HepG2 (cell line): ENCODE results near the gene SMARCE1. TPM values are rescaled to one million over a fixed set of nuclear protein-coding genes. Genes with fewer than 3 reads are reported as not detected.

Experiments used
- KDM3A ChIP-seq: IDR thresholded peaks from 2 replicates; pipeline ENCODE4 v1.6.1; 2018; ENCODE audit warnings: low read depth, missing compliant biosample characterization
- MAFG ChIP-seq: sonication (generic); formaldehyde crosslinking; IDR thresholded peaks from 2 replicates; pipeline ENCODE4 v1.5.1; 2020; ENCODE audit warnings: mild to moderate bottlenecking, missing genetic modification reagents
- MAFK ChIP-seq, 2 experiments: IDR thresholded peaks in 1 of 2; conservative IDR thresholded peaks in 1 of 2; 2 replicates each; pipeline ENCODE4 v1.6.1; 2011; ENCODE audit warnings: improper control_type of control experiment in 2 of 2, low read length in 2 of 2
- PCBP2 ChIP-seq: fragments of 200-400 bp; formaldehyde crosslinking; optimal IDR thresholded peaks from 2 replicates; pipeline ENCODE3; 2018; ENCODE audit warnings: low read length, low read depth; ENCODE audit not compliant: poor library complexity, severe bottlenecking
- PLRG1 ChIP-seq: fragments of 450-650 bp; conservative IDR thresholded peaks from 2 replicates; pipeline ENCODE4 v1.6.1; 2016
- RAD21 ChIP-seq: fragments of 450-650 bp; formaldehyde crosslinking; IDR thresholded peaks from 2 replicates; pipeline ENCODE4 v1.5.0; 2020; ENCODE audit warnings: mild to moderate bottlenecking
- SIX4 ChIP-seq: sonication (generic); formaldehyde crosslinking; IDR thresholded peaks from 2 replicates; pipeline ENCODE4 v1.4.0; 2020; ENCODE audit warnings: missing genetic modification reagents
- SMAD3 ChIP-seq: sonication (generic); formaldehyde crosslinking; IDR thresholded peaks from 2 replicates; pipeline ENCODE4 v1.4.0; 2020; ENCODE audit warnings: missing genetic modification reagents
- SP1 ChIP-seq, 2 experiments: fragments of 450-650 bp in 1 of 2; sonication (generic) in 1 of 2; formaldehyde crosslinking in 1 of 2; IDR thresholded peaks; 2 replicates each; pipeline versions ENCODE4 v1.4.0 to v1.6.1; 2016 to 2020; ENCODE audit warnings: missing genetic modification reagents in 1 of 2
- SP4 ChIP-seq: sonication (generic); formaldehyde crosslinking; IDR thresholded peaks from 2 replicates; pipeline ENCODE4 v1.8.1; 2023; ENCODE audit warnings: mild to moderate bottlenecking, missing genetic modification reagents
- ZBTB42 ChIP-seq: sonication (generic); formaldehyde crosslinking; IDR thresholded peaks from 2 replicates; pipeline ENCODE4 v1.5.0; 2020; ENCODE audit warnings: mild to moderate bottlenecking, missing genetic modification reagents
- ZNF251 ChIP-seq: sonication (generic); formaldehyde crosslinking; IDR thresholded peaks from 2 replicates; pipeline ENCODE4 v1.9.0; 2021; ENCODE audit warnings: mild to moderate bottlenecking, missing genetic modification reagents
- ZNF30 ChIP-seq: sonication (generic); formaldehyde crosslinking; IDR thresholded peaks from 2 replicates; pipeline ENCODE4 v1.5.0; 2020; ENCODE audit warnings: mild to moderate bottlenecking, missing genetic modification reagents
- ZNF530 ChIP-seq: sonication (generic); formaldehyde crosslinking; IDR thresholded peaks from 2 replicates; pipeline ENCODE4 v1.5.0; 2020; ENCODE audit warnings: low read depth, mild to moderate bottlenecking, missing genetic modification reagents
- ZNF556 ChIP-seq: sonication (generic); formaldehyde crosslinking; IDR thresholded peaks from 2 replicates; pipeline ENCODE4 v1.4.0; 2020; ENCODE audit warnings: mild to moderate bottlenecking, missing genetic modification reagents, borderline replicate concordance
- ZNF737 ChIP-seq: sonication (generic); formaldehyde crosslinking; IDR thresholded peaks from 2 replicates; pipeline ENCODE4 v1.5.0; 2020; ENCODE audit warnings: missing genetic modification reagents, mild to moderate bottlenecking, borderline replicate concordance
- ZSCAN20 ChIP-seq: sonication (generic); formaldehyde crosslinking; IDR thresholded peaks from 2 replicates; pipeline ENCODE4 v1.4.0; 2020; ENCODE audit warnings: missing genetic modification reagents, mild to moderate bottlenecking, borderline replicate concordance
- ZSCAN31 ChIP-seq: sonication (generic); formaldehyde crosslinking; IDR thresholded peaks from 2 replicates; pipeline ENCODE4 v1.5.0; 2020; ENCODE audit warnings: low read depth, mild to moderate bottlenecking, missing genetic modification reagents
- polyA plus RNA-seq, 8 experiments: library from polyadenylated mRNA; depleted of rRNA in 3 of 8; stranded (reverse) in 7 of 8; unstranded in 1 of 8; fragments of >200 nt; fragmentation: Illumina TruSeq in 4 of 8; extraction: Trizol in 4 of 8; gene quantifications; 2 replicates each; pipeline versions ENCODE4 v1.2.1 to v1.2.3, GENCODE V29; 2011 to 2016; ENCODE audit warnings: low read depth in 4 of 8, missing spikeins in 1 of 8, mixed read lengths in 1 of 8; ENCODE audit not compliant: insufficient read depth in 1 of 8
- total RNA-seq, 5 experiments: library from RNA; depleted of rRNA; stranded (reverse); fragments of >200 nt; fragmentation: Illumina TruSeq; extraction: Trizol; gene quantifications; 2 replicates each; pipeline ENCODE4 v1.2.3, GENCODE V29; 2016; ENCODE audit warnings: low read depth in 1 of 5
- TF ChIP-seq, protein P1 (sequence below): IDR thresholded peaks from 2 replicates; pipeline ENCODE4 v1.6.1; 2018; ENCODE audit warnings: missing genetic modification reagents, mild to moderate bottlenecking, missing compliant biosample characterization
- TF ChIP-seq, protein P2 (sequence below): sonication (generic); IDR thresholded peaks from 2 replicates; pipeline ENCODE4 v1.6.1; 2016; ENCODE audit warnings: low read depth, borderline replicate concordance
- TF ChIP-seq, protein P3 (sequence below): sonication (generic); formaldehyde crosslinking; IDR thresholded peaks from 2 replicates; pipeline ENCODE4 v1.4.0; 2020; ENCODE audit warnings: missing genetic modification reagents, mild to moderate bottlenecking, borderline replicate concordance
- TF ChIP-seq, protein P4 (sequence below): sonication (generic); formaldehyde crosslinking; IDR thresholded peaks from 2 replicates; pipeline ENCODE4 v1.5.0; 2020; ENCODE audit warnings: missing genetic modification reagents
- TF ChIP-seq, protein P5 (sequence below): sonication (generic); formaldehyde crosslinking; IDR thresholded peaks from 2 replicates; pipeline ENCODE4 v1.8.0; 2022; ENCODE audit warnings: missing genetic modification reagents, low read depth, mild to moderate bottlenecking, borderline replicate concordance

The SMARCE1 gene
- total and polyA plus RNA-seq, 2 of the 13 experiments (the other 11 are each of a cell fraction or from before 2014, with no cell fraction given): 43.5 to 127 TPM

DNA sequence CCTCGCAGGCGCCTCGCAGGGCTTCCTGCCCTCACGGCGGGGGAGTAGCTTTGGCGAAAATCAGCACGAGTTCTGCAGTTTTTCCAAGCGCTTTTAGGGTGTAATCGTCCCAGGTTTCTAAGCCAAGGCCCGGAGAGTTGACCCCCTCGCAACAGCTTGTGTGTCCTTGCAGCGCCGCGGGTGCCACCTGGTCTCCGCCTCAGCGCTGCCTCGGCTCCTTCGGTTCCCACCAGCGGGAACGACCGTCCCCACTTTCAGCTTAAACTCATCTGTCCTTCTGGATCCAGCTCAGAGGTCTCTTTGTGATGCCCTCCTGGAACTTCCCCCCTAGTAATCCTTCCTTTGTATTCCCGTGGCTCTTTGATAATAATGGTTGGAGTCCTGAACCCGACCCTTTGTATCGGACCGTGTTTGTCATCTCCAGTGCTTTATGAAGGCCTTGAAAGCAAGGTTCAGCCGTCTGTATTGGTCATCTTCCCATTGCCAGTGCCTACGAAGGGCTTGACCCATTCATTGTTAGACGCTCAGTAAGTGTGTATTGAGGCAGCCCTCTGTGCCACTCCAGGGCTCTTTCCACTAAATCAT lies 858 bp upstream of the SMARCE1 start (continued):
- TF ChIP-seq, protein P1, sequence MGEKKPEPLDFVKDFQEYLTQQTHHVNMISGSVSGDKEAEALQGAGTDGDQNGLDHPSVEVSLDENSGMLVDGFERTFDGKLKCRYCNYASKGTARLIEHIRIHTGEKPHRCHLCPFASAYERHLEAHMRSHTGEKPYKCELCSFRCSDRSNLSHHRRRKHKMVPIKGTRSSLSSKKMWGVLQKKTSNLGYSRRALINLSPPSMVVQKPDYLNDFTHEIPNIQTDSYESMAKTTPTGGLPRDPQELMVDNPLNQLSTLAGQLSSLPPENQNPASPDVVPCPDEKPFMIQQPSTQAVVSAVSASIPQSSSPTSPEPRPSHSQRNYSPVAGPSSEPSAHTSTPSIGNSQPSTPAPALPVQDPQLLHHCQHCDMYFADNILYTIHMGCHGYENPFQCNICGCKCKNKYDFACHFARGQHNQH (CRISPR knock-in tag): peak; percentile 1; the same call in 1 of the 2 replicates
- TF ChIP-seq ZNF251 (CRISPR knock-in tag) (no peak), MAFG (CRISPR knock-in tag) (no peak), ZSCAN20 (CRISPR knock-in tag) (no peak), SP1 (IDR thresholded peaks at IDR 0.05) (no peak), SP1 (CRISPR knock-in tag; IDR thresholded peaks at IDR 0.05) (no peak), SP4 (no peak), ZNF556 (CRISPR knock-in tag) (peak; percentile 24; the same call in 1 of the 2 replicates), RAD21 (CRISPR knock-in tag) (no peak), SIX4 (no peak), MAFK (conservative IDR thresholded peaks at IDR 0.05 in 1 of 2, IDR thresholded peaks at IDR 0.05 in 1 of 2; ENCODE audit: low read length in 2 of 2) (no peak), ZSCAN31 (peak; percentile 3; the same call in 1 of the 2 replicates), ZNF30 (peak; percentile 28; the same call in 1 of the 2 replicates), KDM3A (CRISPR knock-in tag) (no peak), ZNF737 (CRISPR knock-in tag) (peak; percentile 50; the same call in 1 of the 2 replicates), ZBTB42 (CRISPR knock-in tag) (no peak; the same call in 1 of the 2 replicates), PCBP2 (no peak), ZNF530 (CRISPR knock-in tag) (no peak), PLRG1 (no peak), SMAD3 (CRISPR knock-in tag) (no peak)
- TF ChIP-seq, protein P2, sequence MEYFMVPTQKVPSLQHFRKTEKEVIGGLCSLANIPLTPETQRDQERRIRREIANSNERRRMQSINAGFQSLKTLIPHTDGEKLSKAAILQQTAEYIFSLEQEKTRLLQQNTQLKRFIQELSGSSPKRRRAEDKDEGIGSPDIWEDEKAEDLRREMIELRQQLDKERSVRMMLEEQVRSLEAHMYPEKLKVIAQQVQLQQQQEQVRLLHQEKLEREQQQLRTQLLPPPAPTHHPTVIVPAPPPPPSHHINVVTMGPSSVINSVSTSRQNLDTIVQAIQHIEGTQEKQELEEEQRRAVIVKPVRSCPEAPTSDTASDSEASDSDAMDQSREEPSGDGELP: peak; percentile 34; the same call in 1 of the 2 replicates
- TF ChIP-seq, protein P3, sequence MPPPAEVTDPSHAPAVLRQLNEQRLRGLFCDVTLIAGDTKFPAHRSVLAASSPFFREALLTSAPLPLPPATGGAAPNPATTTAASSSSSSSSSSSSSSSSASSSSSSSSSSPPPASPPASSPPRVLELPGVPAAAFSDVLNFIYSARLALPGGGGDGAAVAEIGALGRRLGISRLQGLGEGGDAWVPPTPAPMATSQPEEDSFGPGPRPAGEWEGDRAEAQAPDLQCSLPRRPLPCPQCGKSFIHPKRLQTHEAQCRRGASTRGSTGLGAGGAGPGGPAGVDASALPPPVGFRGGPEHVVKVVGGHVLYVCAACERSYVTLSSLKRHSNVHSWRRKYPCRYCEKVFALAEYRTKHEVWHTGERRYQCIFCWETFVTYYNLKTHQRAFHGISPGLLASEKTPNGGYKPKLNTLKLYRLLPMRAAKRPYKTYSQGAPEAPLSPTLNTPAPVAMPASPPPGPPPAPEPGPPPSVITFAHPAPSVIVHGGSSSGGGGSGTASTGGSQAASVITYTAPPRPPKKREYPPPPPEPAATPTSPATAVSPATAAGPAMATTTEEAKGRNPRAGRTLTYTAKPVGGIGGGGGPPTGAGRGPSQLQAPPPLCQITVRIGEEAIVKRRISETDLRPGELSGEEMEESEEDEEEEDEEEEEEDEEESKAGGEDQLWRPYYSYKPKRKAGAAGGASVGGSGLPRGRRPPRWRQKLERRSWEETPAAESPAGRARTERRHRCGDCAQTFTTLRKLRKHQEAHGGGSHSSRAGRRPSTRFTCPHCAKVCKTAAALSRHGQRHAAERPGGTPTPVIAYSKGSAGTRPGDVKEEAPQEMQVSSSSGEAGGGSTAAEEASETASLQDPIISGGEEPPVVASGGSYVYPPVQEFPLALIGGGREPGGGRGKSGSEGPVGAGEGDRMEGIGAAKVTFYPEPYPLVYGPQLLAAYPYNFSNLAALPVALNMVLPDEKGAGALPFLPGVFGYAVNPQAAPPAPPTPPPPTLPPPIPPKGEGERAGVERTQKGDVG: no peak
- TF ChIP-seq, protein P4, sequence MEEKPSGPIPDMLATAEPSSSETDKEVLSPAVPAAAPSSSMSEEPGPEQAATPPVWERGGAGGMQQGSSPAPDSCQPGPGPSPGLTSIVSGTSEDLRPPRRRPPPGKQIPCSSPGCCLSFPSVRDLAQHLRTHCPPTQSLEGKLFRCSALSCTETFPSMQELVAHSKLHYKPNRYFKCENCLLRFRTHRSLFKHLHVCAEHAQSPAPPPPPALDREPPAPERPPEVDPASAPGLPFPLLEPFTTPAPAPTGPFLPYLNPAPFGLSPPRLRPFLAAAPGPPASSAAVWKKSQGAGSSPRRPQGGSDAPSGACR: no peak
- TF ChIP-seq, protein P5, sequence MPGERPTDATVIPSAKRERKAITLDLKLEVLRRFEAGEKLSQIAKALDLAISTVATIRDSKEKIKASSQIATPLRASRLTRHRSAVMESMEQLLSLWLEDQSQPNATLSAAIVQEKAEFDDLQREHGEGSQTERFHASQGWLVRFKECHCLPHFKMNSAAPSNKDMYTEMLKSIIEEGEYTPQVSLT (CRISPR knock-in tag): no peak; the same call in 1 of the 2 replicates
